Gastrocnemius medialis (tissue), 4 donors: Measurements from ENCODE around the gene DTNB. TPM values are rescaled to one million over a fixed set of nuclear protein-coding genes. Genes with fewer than 3 reads are reported as not detected.
"Not testable (repeated sequence)": the region's sequence is repeated elsewhere in the genome, so short reads cannot be mapped to it uniquely, and the experiment has no call there.

Source experiments
- ATAC-seq, 2 donors: fragments of 150-250 bp; one replicate each; pipeline ENCODE4 v1.9.1; 2016
- DNase-seq, 2 donors: peaks; one replicate each; pipeline ENCODE4 v3.0.0-alpha.2; 2019
- H3K27ac ChIP-seq, 4 donors: fragments of 200-600 bp; sonication (generic); 1 replicate in 1 of 4; 2 replicates in 3 of 4; pipeline ENCODE4 v1.5.1; 2016 to 2018; ENCODE audit warnings: mild to moderate bottlenecking in 2 of 4, moderate library complexity in 1 of 4
- H3K27me3 ChIP-seq, 3 donors: fragments of 200-600 bp; sonication (generic) in 2 of 3; 1 replicate in 1 of 3; 2 replicates in 2 of 3; pipeline versions ENCODE4 v1.5.1 to v1.6.0; 2016 to 2019; ENCODE audit warnings: mild to moderate bottlenecking in 1 of 3, moderate library complexity in 1 of 3
- H3K36me3 ChIP-seq, 2 donors: fragments of 200-600 bp; sonication (generic) in 1 of 2; one replicate each; pipeline ENCODE4 v1.5.1; 2017 to 2018
- H3K4me1 ChIP-seq, 2 donors: fragments of 200-600 bp; sonication (generic) in 1 of 2; one replicate each; pipeline ENCODE4 v1.5.1; 2016 to 2017; ENCODE audit warnings: mild to moderate bottlenecking in 2 of 2
- H3K4me3 ChIP-seq, 4 donors: fragments of 200-600 bp; sonication (generic) in 3 of 4; 1 replicate in 1 of 4; 2 replicates in 3 of 4; pipeline ENCODE4 v1.5.1; 2016 to 2019; ENCODE audit warnings: mild to moderate bottlenecking in 2 of 4
- H3K9me3 ChIP-seq, 3 donors: fragments of 200-600 bp; sonication (generic) in 2 of 3; 1 replicate in 1 of 3; 2 replicates in 2 of 3; pipeline ENCODE4 v1.5.1; 2016 to 2019
- CTCF ChIP-seq, 5 experiments: fragments of 450-650 bp in 3 of 5; fragments of 200-600 bp in 2 of 5; sonication (generic) in 2 of 5; IDR thresholded peaks in 4 of 5; conservative IDR thresholded peaks in 1 of 5; 1 replicate in 4 of 5; 2 replicates in 1 of 5; pipeline ENCODE4 v1.5.1; 2016 to 2019; ENCODE audit warnings: antibody characterized with exemption in 5 of 5, mild to moderate bottlenecking in 3 of 5, moderate library complexity in 3 of 5
- POLR2A ChIP-seq, 2 donors: fragments of 450-650 bp; IDR thresholded peaks; one replicate each; pipeline ENCODE4 v1.6.1; 2017; ENCODE audit warnings: antibody characterized with exemption in 2 of 2, mild to moderate bottlenecking in 2 of 2, moderate library complexity in 2 of 2
- in situ Hi-C, 4 donors: fragments of 200-750 bp; cut with MboI; loops; one replicate each; pipeline versions ENCODE4 v1.15.0 to v1.8.0; 2017; ENCODE audit warnings: low sequenced_read_pairs in 4 of 4
- intact Hi-C: fragments of 100-400 bp; cut with DNase I; formaldehyde crosslinking; loops from one replicate; pipeline ENCODE4 v1.15.1; 2023; ENCODE audit warnings: low total_unique reads
- total RNA-seq, 4 donors: library from RNA; depleted of rRNA; stranded (reverse); fragments of >200 nt; gene quantifications; one replicate each; pipeline versions ENCODE4 v1.1.0 to v1.2.3, GENCODE V29; 2016

DTNB gene
- total RNA-seq, 4 donors from 2014 or later: 1.0 to 6.6 (median 4.1) TPM

- Histone ChIP-seq H3K36me3 (no peaks in the 10 kb centered on the region), H3K9me3 (no peaks in the 10 kb centered on the region), H3K27ac (no peak overlapping the region), H3K4me1 (peaks cover 5 to 7% of the 10 kb centered on the region in 2 donors), H3K4me3 (no peak overlapping the region), H3K27me3 (no peaks in the 10 kb centered on the region)
- intact Hi-C loops: no loop called here
- TF ChIP-seq CTCF (IDR thresholded peaks at IDR 0.05 in 4 of 5, conservative IDR thresholded peaks at IDR 0.05 in 1 of 5) (no peak), POLR2A (IDR thresholded peaks at IDR 0.05) (no peak)
- in situ Hi-C loops: no loop called here
- DNase-seq (no peak), ATAC-seq (no peak)
These were observed 3.9 kb downstream of the DTNB start for GRCh38 chr2:25669520-25669919.

GRCh38 chr2:25666218-25666617, 7.2 kb downstream of the DTNB start:
- Histone ChIP-seq H3K4me1 (no peaks in the 10 kb centered on the region), H3K27ac (no peak overlapping the region), H3K27me3 (no peaks in the 10 kb centered on the region), H3K36me3 (no peaks in the 10 kb centered on the region), H3K4me3 (no peak overlapping the region), H3K9me3 (no peaks in the 10 kb centered on the region)
- in situ Hi-C loops: no loop called here
- ATAC-seq (no peak), DNase-seq (no peak)
- intact Hi-C loops: no loop called here
- TF ChIP-seq POLR2A (IDR thresholded peaks at IDR 0.05): no peak
- no peak for TF ChIP-seq CTCF (IDR thresholded peaks at IDR 0.05 in 4 of 5, conservative IDR thresholded peaks at IDR 0.05 in 1 of 5)

- H3K4me1 ChIP-seq, H3K27ac ChIP-seq, DNase-seq, H3K9me3 ChIP-seq, H3K4me3 ChIP-seq, H3K36me3 ChIP-seq, in situ Hi-C loops, ATAC-seq, H3K27me3 ChIP-seq: not testable (repeated sequence)
- intact Hi-C loops: loop anchor here (2.0 kb wide), 1 partner anchor 59 kb away; no protein-coding TSS in a partner anchor
These were observed 7.9 kb downstream of the DTNB start for GRCh38 chr2:25665429-25665828.

GRCh38 chr2:25664965-25665307, 8.4 kb downstream of the DTNB start:
- Histone ChIP-seq H3K9me3 (no peaks in the 10 kb centered on the region), H3K4me1 (no peaks in the 10 kb centered on the region), H3K27me3 (no peaks in the 10 kb centered on the region), H3K27ac (no peak overlapping the region), H3K36me3 (no peaks in the 10 kb centered on the region), H3K4me3 (no peak overlapping the region)
- in situ Hi-C loops: no loop called here
- ATAC-seq: no peak
- no peak for TF ChIP-seq CTCF (IDR thresholded peaks at IDR 0.05 in 4 of 5, conservative IDR thresholded peaks at IDR 0.05 in 1 of 5)
- no peak for TF ChIP-seq POLR2A (IDR thresholded peaks at IDR 0.05)
- intact Hi-C loops: loop anchor here (2.0 kb wide), 1 partner anchor 58 kb away; no protein-coding TSS in a partner anchor
- no peak for DNase-seq

- no peaks in the 10 kb centered on the region for H3K27me3 ChIP-seq
These were observed 9.0 kb downstream of the DTNB start for GRCh38 chr2:25664183-25664964.

More at GRCh38 chr2:25664183-25664964, 9.0 kb downstream of the DTNB start:
- TF ChIP-seq CTCF (IDR thresholded peaks at IDR 0.05 in 4 of 5, conservative IDR thresholded peaks at IDR 0.05 in 1 of 5) (peak in 3 of 5 experiments; percentile 36 to 55 (median 44)), POLR2A (IDR thresholded peaks at IDR 0.05) (no peak)
- Histone ChIP-seq H3K36me3 (no peaks in the 10 kb centered on the region), H3K4me1 (no peaks in the 10 kb centered on the region), H3K4me3 (peak overlapping the region in 1 of 4 donors; percentile 21), H3K9me3 (no peaks in the 10 kb centered on the region), H3K27ac (no peak overlapping the region)
- intact Hi-C loops: loop anchor here (2.0 kb wide), 1 partner anchor 58 kb away; no protein-coding TSS in a partner anchor
- DNase-seq (peak in 1 of 2 donors; percentile 20), ATAC-seq (peak in 1 of 2 donors; percentile 78)
- in situ Hi-C loops: no loop called here
